HG03432 (cell line): Measurements from ENCODE around the gene DNAJC30.
"Not testable (repeated sequence)": the region's sequence is repeated elsewhere in the genome, so short reads cannot be mapped to it uniquely, and the experiment has no call there.

Experiments
- ATAC-seq: cut with Tn5 transposase; IDR thresholded peaks from one replicate; pipeline ENCODE4 v1.9.1; 2021; ENCODE audit warnings: mild to moderate bottlenecking, moderate library complexity; ENCODE audit not compliant: unreplicated experiment

Gene DNAJC30

DNA sequence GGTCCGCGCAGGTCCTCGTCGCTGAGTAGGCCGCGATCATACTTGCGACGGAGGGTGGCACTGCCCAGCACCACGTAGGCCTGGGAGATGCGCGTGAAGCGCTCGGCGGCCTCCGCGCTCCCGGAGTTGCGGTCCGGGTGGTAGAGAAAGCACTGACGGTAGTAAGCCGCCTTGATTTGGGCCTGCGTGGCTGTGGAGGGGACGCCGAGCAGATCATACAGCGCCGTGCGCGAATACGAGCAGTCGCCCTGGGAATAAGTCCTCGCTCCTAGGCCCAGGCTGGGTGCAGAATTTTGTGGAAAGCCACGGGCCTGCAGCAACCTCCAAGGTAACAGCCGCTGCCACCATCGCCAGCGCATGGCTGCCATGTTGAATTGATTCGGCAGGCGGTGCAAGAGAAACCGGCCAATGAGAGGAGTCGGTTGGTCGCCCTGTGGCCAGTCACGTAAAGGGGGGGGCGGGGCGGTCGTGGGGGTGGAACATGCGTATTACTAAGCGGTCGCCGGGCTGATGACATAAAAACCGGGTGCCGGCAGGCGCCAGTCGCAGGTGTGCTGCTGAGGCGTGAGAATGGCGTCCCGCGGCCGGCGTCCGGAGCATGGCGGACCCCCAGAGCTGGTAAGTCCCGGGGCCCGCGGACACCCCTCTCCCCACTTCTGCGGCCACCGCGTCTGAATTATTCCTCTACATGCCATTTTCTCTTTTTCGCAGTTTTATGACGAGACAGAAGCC, at the start of gene DNAJC30, which contains the start of gene BUD23:
Gene DNAJC30, minus strand, starts transcription at position 398 of the 732 bp plus-strand sequence. Its CDS starts 30 bp downstream, at position 368.
Gene BUD23, plus strand, starts transcription at position 542 of the 732 bp plus-strand sequence. Its CDS starts 29 bp downstream, at position 571.
- ATAC-seq = peak; percentile 88

DNA sequence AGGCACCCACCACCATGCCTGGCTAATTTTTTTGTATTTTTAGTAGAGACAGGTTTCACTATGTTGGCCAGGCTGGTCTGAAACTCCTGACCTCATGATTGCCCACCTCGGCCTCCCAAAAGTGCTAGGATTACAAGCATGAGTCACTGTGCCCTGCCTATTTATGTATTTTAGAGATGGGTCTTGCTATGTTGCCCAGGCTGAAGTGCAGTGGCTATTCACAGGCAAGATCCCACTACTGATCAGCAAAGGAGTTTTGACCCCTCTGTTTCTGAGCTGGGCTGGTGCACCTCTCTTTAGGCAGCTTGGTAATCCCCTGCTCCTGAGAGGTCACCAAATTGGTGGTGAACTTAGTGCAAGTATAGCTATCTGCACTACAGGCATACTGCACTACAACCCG, 49.1 kb upstream of the DNAJC30 start:
- ATAC-seq = no peak

- no peak for ATAC-seq
These were observed 47.2 kb upstream of the DNAJC30 start for GRCh38 chr7:73730485-73730884.

- ATAC-seq = no peak
These were observed 45.3 kb upstream of the DNAJC30 start for GRCh38 chr7:73728551-73728950.

DNA sequence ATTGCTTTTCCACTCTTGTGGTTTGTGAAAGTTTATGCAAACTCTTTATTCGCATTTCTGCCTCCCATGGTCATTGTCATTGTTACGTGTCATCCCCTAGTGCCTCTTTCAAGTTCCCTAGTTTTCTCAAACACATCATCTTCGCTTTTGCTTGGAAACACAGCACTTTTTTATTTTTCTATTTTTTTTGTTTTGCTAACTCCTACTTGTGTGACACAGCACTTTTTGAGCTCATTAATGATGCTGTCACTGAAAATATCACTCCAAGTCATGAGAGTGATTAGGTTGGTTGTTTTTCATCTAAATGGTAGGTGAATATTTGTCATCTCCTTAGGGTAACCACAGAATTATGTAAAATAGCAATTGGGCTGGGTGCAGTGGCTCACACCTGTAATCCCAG, 44.7 kb upstream of the DNAJC30 start:
- ATAC-seq = no peak

DNA sequence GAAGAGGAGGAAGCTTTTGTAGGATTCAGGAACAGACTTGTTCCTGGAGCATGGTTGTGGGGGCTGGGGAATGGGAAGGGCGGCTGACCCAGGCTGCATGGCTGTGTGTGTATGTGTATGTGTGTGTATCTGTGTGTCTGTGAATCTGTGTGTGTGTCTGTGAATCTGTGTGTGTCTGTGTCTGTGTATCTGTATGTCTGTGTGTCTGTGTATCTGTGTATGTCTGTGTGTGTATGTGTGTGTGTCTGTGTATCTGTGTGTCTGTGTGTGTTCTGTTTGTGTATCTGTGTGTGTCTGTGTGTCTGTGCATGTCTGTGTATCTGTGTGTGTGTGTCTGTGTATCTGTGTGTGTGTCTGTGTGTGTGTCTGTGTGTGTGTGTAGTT, 42.8 kb upstream of the DNAJC30 start:
- ATAC-seq = peak; percentile 10

GRCh38 chr7:73723813-73724212, 40.6 kb upstream of the DNAJC30 start:
- ATAC-seq = no peak

- no peak for ATAC-seq
These were observed 39.5 kb upstream of the DNAJC30 start for GRCh38 chr7:73722785-73723184.

DNA sequence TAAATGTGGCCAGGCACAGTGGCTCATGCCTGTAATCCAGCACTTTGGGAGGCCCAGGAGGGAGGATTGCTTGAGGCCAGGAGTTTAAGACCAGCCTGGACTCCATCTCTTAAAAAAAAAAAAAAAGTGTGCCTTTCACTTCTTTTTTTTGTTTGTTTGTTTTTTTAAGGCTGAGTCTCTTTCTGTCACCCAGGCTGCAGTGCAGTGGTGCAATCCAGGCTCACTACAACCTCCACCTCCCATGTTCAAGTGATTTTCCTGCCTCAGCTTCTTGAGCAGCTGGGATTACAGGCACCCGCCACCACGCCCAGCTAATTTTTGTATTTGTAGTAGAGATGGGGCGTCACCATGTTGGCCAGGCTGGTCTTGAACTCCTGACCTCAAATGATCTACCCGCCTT, 38.9 kb upstream of the DNAJC30 start:
- not testable (repeated sequence) for ATAC-seq

GRCh38 chr7:73721377-73721817, 38.1 kb upstream of the DNAJC30 start:
- no peak for ATAC-seq

- not testable (repeated sequence) for ATAC-seq
These were observed 37.2 kb upstream of the DNAJC30 start for GRCh38 chr7:73720443-73720842.

- peak; percentile 15 for ATAC-seq
These were observed 36.5 kb upstream of the DNAJC30 start for GRCh38 chr7:73719806-73720169.

DNA sequence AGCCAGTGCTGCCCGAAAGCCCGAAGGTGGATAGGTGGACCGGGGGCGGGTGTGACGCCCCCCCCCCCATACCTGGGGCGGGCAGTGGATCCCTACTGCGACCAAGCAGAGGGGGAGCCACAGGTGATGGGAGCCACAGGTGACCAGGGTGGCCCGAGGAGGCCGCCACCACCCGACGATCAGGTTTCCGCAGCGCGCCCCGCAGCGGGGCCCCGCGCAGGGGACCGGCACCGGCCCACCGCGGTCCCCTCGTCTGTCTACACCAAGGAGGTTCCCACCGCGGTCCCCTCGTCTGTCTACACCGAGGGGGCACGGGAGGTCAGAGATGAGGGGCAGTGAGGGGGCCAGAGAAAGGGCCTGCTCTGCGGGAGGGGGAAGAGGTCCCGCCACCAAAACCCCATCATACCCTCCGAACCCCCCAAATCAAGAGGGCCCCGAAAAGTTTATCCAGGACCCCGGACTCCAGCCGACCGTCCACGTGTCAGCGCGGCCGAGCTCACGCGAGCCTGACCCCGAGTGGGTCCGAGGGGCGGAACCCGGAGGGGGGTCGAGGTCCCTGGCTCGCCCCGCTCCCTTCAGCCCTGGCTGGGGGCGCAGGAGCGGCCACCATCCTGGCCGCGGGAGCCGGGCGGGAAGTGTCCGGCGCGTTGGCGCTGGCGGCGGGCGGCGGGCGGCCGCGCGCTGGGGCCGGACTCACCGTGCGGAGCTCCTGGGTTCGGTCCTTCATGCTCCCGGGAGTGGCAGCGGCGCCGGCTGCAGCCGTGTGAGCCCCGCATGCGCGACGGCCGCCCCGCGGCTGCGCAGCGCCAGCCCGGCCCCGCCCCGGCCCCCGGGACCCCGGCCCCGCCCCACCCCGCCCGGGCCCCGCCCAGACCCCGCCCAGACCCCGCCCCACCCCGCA, 35.9 kb upstream of the DNAJC30 start, which contains the start of gene STX1A:
Gene STX1A, minus strand, starts transcription at position 765 of the 901 bp plus-strand sequence. Its CDS starts 38 bp downstream, at position 727.
- ATAC-seq = peak; percentile 57

DNA sequence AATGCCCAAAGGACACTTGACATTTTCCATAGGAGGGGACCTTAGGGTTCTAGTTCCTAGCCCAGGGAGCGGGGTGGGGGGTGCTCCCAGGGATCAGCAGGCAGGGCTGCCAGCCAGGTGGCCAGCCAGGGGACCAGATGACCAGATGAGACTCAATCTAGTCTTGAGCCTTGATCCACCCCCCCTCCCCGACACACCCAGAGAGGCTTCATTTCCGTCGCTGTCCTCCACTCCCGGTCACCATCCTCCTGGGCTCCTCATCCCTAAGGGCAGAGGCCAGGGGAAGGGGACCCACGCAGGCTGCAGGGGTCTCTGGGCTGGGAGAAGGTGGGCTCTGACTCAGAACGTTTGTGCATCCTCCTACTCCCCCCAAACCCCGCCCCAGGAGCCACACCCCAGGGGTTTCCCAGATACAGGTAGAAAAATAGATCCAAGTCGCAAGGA, 35.2 kb upstream of the DNAJC30 start:
- no peak for ATAC-seq

GRCh38 chr7:73717991-73718405, 34.7 kb upstream of the DNAJC30 start:
- ATAC-seq = peak; percentile 33

DNA sequence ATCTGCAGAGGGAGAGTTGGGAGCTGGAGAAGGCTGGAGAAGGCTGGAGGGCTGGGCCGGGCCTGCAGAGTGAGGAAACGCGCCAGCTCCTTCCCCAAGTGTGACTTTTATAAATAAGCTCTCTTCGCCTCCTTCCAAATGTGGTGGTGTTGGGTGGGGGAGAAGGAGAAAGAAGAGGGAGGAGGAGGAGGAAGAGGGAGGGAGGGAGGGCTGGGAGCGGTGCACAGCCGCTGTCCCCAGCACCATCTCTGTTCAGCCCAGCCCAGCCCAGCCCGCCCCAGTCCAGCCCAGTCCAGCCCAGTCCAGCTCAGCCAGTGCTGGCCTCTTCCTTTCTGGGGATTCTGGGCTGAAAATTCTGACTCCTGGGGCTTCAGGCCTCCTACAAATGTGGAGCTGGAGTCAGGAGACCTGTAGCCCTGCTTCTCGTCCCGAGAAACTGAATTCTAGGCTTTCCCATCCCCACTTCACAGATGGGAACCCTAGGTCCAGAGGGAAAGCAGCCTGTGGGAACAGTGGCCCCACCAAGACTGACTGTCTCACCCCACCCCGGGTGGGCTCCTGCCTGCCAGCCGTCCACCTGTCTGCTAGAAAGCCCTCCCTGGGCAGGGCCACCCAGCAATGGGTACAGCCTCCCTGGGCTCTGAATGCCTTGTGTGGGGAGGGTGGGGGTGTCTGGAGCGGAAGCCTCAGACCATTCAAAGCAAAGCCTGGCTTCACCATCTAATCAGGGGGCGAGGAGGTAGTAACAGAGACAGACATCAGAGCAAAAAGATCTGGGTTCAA, 34.0 kb upstream of the DNAJC30 start:
- no peak for ATAC-seq

- no peak for ATAC-seq
These were observed 33.2 kb upstream of the DNAJC30 start for GRCh38 chr7:73716318-73716890.

DNA sequence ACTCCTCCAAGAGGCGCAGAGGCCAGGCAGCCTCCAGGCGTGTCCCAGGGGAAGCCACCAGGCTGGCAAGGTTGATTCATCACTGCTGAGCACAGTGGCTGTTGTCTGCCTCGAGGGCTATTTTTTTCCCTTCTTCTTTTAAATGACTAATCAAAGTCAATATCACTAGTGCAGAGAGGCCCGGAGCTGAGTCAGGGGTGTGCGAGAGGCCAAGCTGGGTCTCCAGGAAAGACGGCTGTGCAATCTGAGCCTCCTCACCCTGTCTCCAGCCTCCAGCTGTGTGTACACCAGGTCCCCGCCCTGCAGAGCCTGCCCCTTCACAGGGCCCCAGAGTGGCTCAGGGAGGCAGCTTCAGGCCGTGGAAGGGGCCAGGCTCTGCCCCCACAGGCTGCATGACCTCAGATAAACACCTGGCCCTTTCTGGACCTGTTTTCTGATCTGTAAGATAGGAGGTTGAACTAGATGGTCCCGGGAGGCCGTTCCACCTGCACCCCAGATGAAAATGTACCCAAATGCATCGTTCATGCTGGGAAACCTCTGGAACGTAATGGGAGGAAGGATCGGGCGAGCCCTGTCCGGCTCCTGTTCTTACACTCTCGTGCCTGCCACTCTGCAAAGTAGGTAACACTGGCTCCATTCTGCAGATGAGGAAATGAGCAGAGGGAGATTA, 32.5 kb upstream of the DNAJC30 start:
- peak; percentile 43 for ATAC-seq

DNA sequence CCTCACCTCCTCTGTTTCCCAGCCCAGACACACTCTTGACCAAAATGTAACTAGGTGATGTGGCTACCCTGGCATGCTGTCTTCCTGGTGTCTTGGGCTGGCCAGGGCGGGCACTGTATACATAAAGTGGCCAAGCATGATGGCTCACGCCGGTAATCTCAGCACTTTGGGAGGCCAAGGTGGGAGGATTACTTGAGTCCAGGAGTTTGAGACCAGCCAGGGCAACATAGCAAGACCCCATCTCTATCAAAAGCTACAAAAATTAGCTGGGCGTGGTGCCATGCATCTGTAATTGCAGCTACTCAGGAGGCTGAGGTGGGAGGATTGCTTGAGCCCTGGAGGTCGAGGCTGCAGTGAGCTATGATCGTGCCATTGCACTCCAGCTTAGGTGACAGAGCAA, 30.1 kb upstream of the DNAJC30 start:
- ATAC-seq = not testable (repeated sequence)

DNA sequence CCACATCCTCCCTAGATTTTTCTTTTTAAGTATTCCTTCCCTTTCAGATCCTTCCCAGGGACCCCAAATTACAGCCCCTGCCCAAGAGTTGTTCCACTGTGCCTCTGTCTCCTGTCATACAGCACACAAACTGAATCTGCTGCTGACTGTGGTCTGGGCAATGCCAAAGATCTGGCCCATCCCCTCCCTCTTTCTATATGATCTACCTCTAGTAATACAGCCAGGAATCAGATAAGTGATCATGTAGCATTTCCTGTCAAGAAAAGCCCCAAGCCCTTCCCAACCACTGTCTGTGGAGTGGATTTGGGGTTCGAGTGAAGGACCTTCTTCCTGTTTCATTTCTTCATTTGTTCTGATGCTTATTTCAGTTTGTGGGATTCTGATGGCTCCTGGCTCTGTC, 29.5 kb upstream of the DNAJC30 start:
- no peak for ATAC-seq
